ENCODE measurements around the gene HECA. TPM values are rescaled to one million over a fixed set of nuclear protein-coding genes. Genes with fewer than 3 reads are reported as not detected.

HECA gene
- total RNA-seq, 1 experiment from 2014 or later = 4.2 TPM

DNA sequence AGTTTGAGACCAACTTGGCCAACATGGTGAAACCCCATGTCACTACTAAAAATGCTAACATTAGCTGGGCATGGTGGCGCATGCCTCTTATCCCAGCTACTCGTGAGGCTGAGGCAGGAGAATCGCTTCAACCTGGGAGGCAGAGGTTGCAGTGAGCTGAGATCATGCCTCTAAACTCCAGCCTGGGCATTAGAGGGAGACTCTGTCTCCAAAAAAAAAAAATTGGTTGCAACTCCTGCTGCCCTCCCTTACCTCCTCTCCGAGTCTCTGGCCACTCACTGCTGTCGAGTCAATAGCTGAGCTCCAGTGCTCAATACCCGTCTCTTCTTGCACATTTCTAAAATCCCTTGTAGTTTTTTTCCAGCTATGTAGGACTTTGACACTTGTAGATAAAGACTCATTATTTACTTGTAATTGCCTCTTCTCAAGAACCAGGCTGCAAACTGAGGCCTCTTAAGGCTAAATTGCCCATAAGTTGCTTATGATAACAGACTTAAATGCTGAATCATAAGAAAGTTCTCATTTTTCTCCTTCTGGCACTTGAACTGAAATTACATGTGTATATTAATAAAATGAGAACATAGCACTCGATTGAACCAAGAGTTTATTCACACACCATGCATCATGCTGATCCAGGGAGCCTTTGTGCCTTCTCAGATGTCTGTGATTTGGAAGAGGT is 13.8 kb downstream of the HECA start:
- intact Hi-C loops (cut with micrococcal nuclease) = no loop called here
- Histone ChIP-seq H3F3A (ENCODE audit: low read length, unreplicated experiment) (no peaks in the 10 kb centered on the region), H3K27me3 (ENCODE audit: low read length) (no peaks in the 10 kb centered on the region), H3K4me3 (ENCODE audit: low read length) (no peak overlapping the region), H3K9me2 (replicated peaks; ENCODE audit: low read length) (no peaks in the 10 kb centered on the region), H4K20me1 (ENCODE audit: low read length) (no peaks in the 10 kb centered on the region), H3K9me3 (ENCODE audit: low read length) (no peaks in the 10 kb centered on the region), H3K9ac (ENCODE audit: low read length) (no peak overlapping the region), H3K36me3 (ENCODE audit: low read depth, low read length) (no peaks in the 10 kb centered on the region), H3K27ac (ENCODE audit: low read length) (no peak overlapping the region), H3K79me2 (ENCODE audit: low read length) (no peaks in the 10 kb centered on the region), H3K4me1 (ENCODE audit: insufficient read depth, low read length) (no peaks in the 10 kb centered on the region), H2AFZ (ENCODE audit: low read length) (no peak overlapping the region), H3K4me2 (ENCODE audit: low read length) (no peak overlapping the region)
- DNase-seq (no peak), ATAC-seq (no peak)
- ChIA-PET POLR2A (ENCODE audit: unreplicated experiment) (no interaction called here), CTCF (no interaction called here)
- BruUV-seq (replicated peaks) = no TSS peak
- TF ChIP-seq CTCF (conservative IDR thresholded peaks at IDR 0.05; ENCODE audit: low read depth, low read length) (no peak), EZH2 (IDR thresholded peaks at IDR 0.05; ENCODE audit: low read length, unreplicated experiment) (no peak), EZH2phosphoT487 (IDR thresholded peaks at IDR 0.05; ENCODE audit: borderline replicate concordance, low read length) (no peak)

DNA sequence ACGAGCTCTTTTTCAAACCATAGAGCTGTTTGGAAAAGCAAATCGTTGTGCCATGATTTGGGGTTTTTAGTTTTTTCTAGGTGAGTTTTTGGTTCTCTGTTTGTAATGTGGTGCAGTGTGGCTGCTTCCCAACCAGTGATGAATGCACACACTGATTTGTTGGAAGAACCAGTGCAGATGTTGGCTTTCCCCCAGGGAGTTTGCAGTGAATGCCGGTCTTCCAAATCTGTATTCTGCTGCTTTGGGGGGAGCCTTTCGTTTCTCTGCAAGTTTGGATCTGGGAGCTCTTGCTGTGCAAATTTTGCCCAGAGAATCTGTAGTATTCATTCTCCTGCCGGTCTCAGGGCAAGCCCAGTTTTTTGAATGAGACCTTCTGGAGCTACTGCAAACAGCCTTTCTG is 14.5 kb downstream of the HECA start:
- ChIA-PET POLR2A (ENCODE audit: unreplicated experiment) (no interaction called here), CTCF (no interaction called here)
- Histone ChIP-seq H3F3A (ENCODE audit: low read length, unreplicated experiment) (no peaks in the 10 kb centered on the region), H3K27ac (ENCODE audit: low read length) (no peak overlapping the region), H2AFZ (ENCODE audit: low read length) (no peak overlapping the region), H3K79me2 (ENCODE audit: low read length) (no peaks in the 10 kb centered on the region), H3K9me3 (ENCODE audit: low read length) (no peaks in the 10 kb centered on the region), H3K27me3 (ENCODE audit: low read length) (no peaks in the 10 kb centered on the region), H3K36me3 (ENCODE audit: low read depth, low read length) (no peaks in the 10 kb centered on the region), H3K4me1 (ENCODE audit: insufficient read depth, low read length) (no peaks in the 10 kb centered on the region), H3K4me2 (ENCODE audit: low read length) (no peak overlapping the region), H3K4me3 (ENCODE audit: low read length) (no peak overlapping the region), H4K20me1 (ENCODE audit: low read length) (no peaks in the 10 kb centered on the region), H3K9ac (ENCODE audit: low read length) (no peak overlapping the region), H3K9me2 (replicated peaks; ENCODE audit: low read length) (no peaks in the 10 kb centered on the region)
- DNase-seq (no peak), ATAC-seq (no peak)
- TF ChIP-seq EZH2 (IDR thresholded peaks at IDR 0.05; ENCODE audit: low read length, unreplicated experiment) = no peak
- no peak for TF ChIP-seq EZH2phosphoT487 (IDR thresholded peaks at IDR 0.05; ENCODE audit: borderline replicate concordance, low read length)
- no peak for TF ChIP-seq CTCF (conservative IDR thresholded peaks at IDR 0.05; ENCODE audit: low read depth, low read length)
- no TSS peak for BruUV-seq (replicated peaks)
- intact Hi-C loops (cut with micrococcal nuclease) = no loop called here

DNA sequence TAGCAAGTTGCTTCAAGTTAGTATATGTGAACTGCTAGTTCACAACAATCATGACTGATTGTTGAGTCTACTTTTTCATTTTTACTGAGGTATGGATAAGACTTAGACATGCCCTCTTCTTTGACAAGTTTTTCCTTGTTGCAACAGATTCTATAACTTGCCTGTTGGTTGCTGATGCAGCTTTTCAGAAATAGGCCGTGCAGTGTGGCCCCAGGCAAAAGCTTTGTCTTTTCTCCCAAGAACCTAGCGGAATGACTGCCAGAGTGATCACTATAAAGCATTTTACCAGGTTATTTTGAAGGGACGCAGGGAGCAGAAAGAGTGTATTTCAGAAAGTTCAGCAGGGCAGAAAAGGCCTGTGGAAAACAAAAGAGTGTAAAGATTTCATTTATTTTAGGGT is 16.0 kb downstream of the HECA start:
- ATAC-seq = no peak
- H3K79me2 ChIP-seq (ENCODE audit: low read length) = no peaks in the 10 kb centered on the region
- intact Hi-C loops (cut with micrococcal nuclease) = no loop called here
- H3F3A ChIP-seq (ENCODE audit: low read length, unreplicated experiment) = no peaks in the 10 kb centered on the region
- no peak for DNase-seq
- H3K4me3 ChIP-seq (ENCODE audit: low read length) = no peak overlapping the region
- H3K27me3 ChIP-seq (ENCODE audit: low read length) = no peaks in the 10 kb centered on the region
- no peaks in the 10 kb centered on the region for H3K9me2 ChIP-seq (replicated peaks; ENCODE audit: low read length)
- no peak overlapping the region for H2AFZ ChIP-seq (ENCODE audit: low read length)
- no peaks in the 10 kb centered on the region for H3K36me3 ChIP-seq (ENCODE audit: low read depth, low read length)
- CTCF ChIA-PET = no interaction called here
- BruUV-seq (replicated peaks) = no TSS peak
- TF ChIP-seq EZH2phosphoT487 (IDR thresholded peaks at IDR 0.05; ENCODE audit: borderline replicate concordance, low read length) (no peak), EZH2 (IDR thresholded peaks at IDR 0.05; ENCODE audit: low read length, unreplicated experiment) (no peak), CTCF (conservative IDR thresholded peaks at IDR 0.05; ENCODE audit: low read depth, low read length) (no peak)
- no peak overlapping the region for H3K27ac ChIP-seq (ENCODE audit: low read length)
- POLR2A ChIA-PET (ENCODE audit: unreplicated experiment) = no interaction called here
- H3K4me1 ChIP-seq (ENCODE audit: insufficient read depth, low read length) = no peaks in the 10 kb centered on the region
- H3K4me2 ChIP-seq (ENCODE audit: low read length) = no peak overlapping the region
- H4K20me1 ChIP-seq (ENCODE audit: low read length) = no peaks in the 10 kb centered on the region
- no peaks in the 10 kb centered on the region for H3K9me3 ChIP-seq (ENCODE audit: low read length)
- H3K9ac ChIP-seq (ENCODE audit: low read length) = no peak overlapping the region

Data from PC-3 (cell line).